Prostate gland (tissue), 2 donors: ENCODE data around the gene MTMR10.

Experiments used
- CTCF ChIP-seq, 4 experiments: fragments of 200-600 bp in 2 of 4; fragments of 450-650 bp in 2 of 4; sonication (generic) in 2 of 4; IDR thresholded peaks; 1 replicate in 3 of 4; 2 replicates in 1 of 4; pipeline ENCODE4 v1.5.1; 2016 to 2019; ENCODE audit warnings: antibody characterized with exemption in 4 of 4, mild to moderate bottlenecking in 2 of 4, moderate library complexity in 2 of 4
- POLR2AphosphoS5 ChIP-seq: sonication (generic); formaldehyde crosslinking; IDR thresholded peaks from one replicate; pipeline ENCODE4 v1.6.1; 2017; ENCODE audit warnings: antibody characterized with exemption

- TF ChIP-seq CTCF (IDR thresholded peaks at IDR 0.05): no peak
- TF ChIP-seq POLR2AphosphoS5: no peak
Observed at GRCh38 chr15:30927148-30927761, 64.2 kb downstream of the MTMR10 start.
